Amniotic epithelial cell (primary cell): ENCODE data around the gene CTNS.

Source experiments
- DNase-seq: peaks from one replicate; pipeline ENCODE4 v3.0.0-alpha.2; 2010; ENCODE audit warnings: low read depth

CTNS gene

DNA sequence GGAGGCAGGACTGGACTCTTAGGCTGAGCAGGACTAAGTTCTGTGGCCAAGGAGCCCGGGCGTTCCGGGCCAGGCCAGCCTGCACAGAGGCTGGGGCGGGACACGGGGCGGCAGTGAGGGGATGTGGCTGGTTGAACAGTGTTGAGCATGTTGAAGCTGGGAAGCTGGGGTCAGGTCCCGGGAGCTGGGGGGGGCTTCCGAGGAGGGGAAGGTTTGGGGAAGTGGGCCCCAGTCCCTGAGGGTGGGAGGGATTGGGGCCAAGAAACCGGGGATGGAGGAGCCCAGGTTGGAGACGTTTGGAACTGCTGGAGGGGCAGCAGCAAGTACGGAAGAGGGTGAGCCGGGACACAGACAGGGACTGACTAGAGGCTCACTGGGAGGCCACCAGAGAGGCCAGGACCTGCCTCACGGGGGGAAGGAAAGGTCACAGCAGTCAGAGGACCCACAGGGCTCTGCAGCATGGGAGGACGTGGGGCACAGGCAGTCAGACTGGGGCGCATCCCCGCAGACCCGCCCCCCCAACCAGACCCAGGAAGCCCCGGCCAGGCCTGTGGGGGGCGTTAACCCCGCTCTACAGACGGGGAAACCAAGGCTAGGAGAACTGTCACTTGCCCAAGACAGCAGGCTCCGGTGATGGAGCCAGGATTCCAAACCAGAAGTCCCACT, 22.4 kb downstream of the CTNS start:
- no peak for DNase-seq

DNA sequence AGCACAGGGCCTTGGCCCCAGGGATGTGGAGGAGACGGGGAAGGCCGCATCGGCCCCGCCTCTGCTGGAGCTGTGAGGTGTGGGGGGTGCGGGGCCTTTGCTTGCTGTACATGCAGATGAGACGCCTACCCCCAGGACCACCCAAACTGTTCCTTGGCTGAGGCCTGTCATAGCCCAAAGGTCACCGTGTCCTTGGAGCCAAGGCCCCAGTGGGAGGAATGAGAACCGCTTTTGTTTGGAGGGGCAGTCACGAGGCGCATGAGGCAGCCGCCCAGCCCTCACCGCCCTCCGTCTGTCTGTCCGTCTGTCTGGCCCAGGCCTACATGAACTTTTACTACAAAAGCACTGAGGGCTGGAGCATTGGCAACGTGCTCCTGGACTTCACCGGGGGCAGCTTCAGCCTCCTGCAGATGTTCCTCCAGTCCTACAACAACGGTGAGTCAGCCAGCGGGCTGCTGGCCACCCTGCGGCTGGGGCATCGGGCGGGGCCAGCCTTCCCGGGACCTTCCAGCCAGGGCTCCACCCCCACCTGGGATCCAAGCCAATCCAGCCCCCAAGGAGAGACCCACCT, 23.1 kb downstream of the CTNS start:
- DNase-seq = peak; percentile 84

DNA sequence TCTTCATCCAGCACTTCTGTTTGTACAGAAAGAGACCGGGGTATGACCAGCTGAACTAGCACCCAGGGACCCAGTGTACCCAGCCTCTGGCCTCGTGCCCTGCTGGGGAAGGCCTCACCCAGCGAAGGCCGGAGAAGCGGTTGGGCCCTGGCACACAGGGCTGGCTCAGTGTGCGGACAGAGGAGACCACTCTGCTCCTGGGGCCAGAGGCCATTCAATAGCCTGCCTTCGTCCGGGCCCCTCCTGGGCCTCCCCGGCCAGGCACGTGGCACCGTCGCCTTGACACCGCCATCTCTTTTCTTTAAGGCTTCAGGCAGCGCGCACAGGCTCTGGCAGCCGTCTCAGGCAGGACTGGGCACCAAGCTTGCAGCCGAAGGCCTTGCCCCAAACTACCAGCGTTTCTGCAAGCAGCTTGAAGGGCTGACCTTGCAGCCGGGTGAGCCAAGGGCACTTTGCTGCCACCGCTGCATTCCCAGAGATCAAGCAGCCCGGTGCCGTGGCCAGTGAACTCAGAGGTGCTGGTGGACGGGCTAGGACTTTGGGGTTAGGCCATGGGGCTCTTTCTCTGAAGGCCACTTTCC, 23.8 kb downstream of the CTNS start:
- DNase-seq = no peak

DNA sequence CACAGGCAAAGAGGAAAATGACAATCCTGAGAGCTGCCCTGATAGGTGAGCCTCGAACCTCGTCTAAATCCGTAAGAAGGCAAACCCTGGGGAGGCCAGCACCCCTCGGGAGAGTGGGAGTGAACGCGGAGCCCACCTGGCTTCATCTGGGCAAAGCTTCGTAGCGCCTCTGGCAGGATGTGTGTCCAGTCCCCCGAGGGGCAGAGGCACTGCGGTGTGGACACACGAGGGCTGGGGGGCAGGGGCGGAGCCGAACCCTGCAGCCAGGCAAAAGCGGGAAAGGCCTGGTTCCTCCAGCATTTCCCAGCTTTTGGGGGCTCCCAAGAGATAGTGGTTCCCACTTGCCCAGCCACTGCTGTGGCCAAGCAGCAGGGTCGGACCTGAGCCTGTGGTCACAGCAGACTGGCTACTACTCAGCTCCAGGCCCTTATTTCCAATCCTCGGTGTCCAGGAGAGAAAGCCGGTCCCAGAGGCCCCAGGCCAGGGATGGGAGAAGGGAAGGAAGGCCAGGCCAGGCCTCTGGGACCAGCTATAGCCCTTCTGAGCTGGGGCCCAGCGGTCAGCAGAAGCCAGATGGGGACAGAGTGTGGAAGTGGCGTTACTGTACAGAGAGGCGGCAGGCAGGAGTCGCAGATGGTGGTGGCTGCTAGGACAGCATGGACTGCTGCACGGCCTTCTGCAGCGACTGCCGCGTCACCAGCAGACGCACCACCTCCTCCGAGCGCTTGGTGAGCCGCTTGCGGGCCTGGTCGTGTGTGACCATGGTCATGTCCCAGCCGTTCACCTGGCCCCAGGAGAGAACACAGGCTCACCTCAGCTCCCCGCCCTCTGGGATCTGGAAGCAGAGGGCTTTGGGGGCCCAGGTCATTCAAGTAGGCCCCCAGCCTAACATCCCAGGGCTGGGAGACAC, 26.8 kb downstream of the CTNS start:
- DNase-seq = no peak

DNA sequence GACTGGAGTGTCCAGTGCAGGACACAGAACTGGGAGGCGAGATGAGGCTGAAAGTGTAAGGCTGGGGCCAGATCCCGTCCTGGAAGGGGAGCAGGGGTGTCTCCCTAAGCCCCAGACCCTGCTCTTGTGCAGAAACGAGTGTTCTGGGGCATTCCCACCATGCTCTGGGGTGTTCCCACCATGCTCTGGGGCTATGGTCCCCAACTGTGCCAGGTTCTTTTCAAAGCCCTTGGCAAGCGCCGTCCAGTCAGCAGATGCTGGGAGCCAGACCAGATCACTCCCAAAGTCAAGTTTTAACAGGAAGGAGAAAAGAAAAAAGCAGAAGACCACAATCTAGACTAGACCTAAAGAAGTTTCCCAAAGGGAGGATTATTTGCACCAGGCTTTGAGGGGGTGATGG, 29.3 kb downstream of the CTNS start:
- DNase-seq = no peak

DNA sequence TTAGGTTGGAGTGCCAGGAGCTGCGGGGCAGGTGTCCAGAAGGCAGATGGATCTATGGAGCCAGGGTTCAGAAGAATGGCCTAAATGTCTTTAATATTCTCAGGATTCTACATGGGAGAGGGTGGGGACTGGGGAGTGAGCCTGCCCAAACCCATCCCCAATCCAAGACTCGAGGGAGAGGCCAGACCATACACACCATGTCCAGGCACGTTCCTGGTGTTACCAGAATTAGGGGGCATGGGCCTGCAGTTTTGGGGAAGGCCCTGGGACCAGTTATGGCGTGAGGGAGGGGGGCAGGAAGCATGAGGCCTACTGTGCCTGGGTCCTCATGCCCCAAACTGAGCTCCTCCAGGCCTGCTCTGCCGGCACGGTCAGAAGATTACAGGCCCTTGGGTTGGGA, 30.0 kb downstream of the CTNS start:
- DNase-seq = no peak

DNA sequence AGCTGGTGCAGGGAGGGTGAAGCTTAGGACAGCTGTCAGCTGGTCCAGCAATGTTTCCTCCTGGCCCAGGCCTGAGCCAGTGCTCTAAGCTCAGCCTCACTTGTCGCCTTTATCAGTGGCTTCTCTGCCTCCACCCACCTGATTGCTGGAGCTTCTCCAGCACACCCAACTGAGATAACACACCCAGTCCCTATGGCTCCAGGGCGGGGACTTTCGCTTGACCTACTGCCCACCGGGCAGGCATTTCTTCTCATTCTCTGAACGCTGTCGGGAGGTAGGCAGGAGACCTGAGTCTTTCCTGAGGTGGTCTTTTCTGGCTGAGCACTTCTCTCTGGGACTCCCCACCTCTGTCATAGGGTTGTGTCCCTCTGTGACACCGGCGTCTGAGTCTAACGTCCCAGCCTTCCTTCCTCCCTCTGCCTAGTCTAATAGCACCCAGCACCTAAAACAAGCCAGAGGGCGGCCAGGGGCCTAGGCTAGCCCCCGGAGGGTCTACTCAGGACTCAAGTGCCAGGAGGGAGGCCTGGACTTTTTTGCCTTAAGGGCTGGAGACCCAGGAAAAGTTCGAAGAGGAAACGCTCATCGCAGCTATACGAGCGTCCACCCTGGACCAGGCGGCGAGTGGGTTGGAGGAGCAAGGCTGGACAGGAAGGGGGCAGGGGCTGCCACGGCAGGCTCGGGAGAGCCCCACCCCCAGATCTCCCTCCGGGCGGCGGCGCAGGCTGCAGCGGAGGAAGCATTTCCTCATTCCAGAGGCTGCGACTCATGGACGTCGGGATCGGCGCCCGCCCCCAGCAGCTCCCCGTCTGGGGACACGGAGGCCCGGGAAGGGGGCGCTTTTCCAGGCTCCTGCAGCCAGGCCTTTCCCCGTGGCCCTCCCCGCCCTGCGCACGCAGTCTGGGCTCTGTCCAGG, 31.1 kb downstream of the CTNS start:
- DNase-seq = peak; percentile 87

DNA sequence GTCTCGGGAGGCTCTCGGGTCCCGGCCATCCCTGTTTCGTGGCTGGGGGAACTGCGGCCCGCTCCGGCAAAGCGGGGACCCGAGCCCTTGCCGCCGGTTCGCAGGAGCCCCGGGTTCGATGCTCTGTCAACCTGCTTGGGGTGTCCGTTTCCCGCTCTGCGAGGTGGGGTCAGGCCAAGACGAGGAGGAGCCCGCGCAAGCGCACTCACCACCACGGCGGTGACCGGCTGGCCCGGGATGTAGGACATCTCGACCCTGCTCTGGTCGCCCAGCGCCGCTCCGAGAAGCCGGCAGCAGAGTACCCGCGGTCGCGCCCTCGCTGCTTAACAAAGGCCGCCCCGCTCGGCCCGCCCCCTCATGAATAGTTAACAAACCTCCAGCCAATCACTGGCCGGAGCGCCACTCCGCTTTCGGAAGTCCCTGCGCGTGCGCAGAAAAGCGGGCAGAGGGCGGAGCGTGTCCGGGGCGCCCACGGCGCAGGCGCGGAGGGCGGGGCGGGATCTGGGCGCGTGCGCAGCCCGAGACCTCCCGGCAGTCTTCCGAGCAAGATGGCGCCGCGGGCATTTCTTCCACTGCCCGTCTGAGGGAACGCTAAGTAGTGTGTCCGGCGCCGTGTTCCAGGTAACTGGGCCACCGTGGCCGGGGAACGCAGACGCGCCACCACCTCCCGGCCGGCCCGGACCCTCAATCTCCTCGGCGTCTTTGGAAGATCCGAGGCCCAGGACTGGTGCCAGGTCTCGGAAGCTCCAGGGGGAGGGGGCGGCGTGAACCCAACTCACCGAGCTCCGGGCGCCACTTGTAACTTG, 31.9 kb downstream of the CTNS start, which contains the start of the genes EMC6 and TAX1BP3:
EMC6 (plus strand) TSS at position 534 of the 806 bp plus-strand sequence. CDS start 335 bp downstream, outside the sequence.
TAX1BP3 (minus strand) TSS at position 300 of the 806 bp plus-strand sequence; CDS start at position 248, 52 bp downstream.
- peak; percentile 92 for DNase-seq

DNA sequence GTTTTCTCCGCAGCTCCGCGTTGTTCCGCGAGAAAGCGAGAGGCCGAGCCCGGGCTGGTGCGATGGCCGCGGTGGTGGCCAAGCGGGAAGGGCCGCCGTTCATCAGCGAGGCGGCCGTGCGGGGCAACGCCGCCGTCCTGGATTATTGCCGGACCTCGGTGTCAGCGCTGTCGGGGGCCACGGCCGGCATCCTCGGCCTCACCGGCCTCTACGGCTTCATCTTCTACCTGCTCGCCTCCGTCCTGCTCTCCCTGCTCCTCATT, 32.5 kb downstream of the CTNS start:
- no peak for DNase-seq

DNA sequence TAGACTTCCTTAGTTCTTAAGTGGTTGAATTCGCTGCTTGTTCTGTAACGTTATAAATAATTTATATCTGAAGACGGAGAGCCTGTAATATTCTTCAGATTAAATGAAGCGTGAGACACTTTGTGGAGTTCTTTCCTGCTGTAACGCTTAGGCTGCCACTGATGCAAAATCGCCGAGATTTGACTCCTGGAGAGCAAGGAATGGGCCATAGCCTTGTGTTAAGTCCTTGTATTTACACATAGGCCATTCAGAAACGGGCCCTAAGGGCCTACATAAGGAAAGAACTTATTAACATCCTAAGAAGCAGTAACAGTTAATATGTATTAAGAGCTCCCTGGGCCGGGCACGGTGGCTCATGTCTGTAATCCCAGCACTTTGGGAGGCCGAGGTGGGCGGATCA, 33.0 kb downstream of the CTNS start:
- no peak for DNase-seq

DNA sequence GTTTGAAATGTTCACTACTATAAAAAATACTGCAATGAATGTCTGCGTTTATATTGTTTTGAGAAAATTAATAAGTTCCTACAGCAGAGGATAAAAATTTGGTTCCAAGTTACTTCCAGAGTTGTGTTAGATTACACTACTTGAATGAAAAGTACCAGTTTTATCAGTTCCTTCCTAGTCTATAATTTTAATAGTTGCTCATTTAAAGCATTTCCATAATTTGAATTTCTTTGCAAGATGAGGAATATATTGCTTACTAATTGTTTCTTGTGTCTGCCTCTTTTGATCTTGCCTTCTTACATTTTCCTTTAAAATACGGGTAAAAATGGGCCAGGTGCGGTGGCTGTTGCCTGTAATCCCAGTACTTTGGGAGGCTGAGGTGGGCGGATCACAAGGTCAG, 36.0 kb downstream of the CTNS start:
- DNase-seq = no peak

DNA sequence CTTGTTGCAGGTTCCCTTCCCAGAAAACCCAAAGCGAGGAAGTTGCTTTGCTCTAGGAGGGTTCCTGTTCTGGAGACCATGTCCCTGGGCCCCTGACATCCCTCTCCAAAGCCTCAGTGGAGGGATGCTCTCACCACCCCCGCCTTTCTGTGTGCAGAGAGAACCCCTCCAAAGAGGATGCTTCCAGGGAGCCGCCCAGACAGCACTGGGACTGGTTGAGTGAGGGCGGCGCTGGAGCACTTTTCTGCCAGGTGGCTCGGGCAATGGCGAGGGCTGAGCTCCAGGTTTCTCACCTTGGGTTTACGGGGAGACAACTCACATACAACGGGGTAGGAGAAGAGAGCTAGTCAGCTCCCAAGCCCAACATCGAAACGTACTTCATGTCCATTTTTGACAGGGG, 39.3 kb downstream of the CTNS start:
- no peak for DNase-seq

DNA sequence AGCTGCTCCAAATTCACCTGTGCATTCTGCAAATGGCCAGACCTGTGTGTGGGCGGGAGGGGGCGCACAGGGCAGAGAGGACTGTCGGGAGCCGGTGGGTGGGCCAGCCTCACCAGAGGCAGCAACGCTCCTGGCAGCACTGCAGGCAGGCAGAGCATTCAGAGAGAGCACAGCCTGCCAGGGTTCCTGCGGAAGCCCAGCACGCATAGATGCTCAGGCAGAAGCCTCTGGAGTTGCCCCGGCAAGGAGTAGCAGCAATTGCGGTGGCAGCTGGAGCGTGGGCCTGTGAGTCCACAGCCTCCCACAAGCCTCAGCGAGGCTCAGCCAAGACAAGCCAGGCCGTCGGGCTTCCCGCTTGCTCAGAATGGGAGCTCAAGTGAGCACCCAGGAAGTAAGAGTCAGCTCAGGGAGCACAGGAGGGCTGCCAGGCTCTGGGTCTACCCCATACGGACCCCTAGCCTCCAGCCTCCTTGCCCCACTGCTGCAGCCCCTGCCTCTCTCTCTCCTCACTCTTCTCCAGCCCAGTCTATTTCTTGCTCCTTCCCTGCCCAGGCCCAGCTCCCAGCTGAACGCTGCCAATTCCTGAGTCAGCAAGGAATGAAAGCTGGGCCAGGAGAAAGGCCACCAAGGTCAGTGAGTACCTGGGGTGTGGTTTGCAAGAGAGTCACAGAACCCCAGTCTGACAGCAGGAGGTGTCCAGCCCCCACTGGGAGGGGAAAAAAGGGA, 41.7 kb downstream of the CTNS start:
- DNase-seq = peak; percentile 29

DNA sequence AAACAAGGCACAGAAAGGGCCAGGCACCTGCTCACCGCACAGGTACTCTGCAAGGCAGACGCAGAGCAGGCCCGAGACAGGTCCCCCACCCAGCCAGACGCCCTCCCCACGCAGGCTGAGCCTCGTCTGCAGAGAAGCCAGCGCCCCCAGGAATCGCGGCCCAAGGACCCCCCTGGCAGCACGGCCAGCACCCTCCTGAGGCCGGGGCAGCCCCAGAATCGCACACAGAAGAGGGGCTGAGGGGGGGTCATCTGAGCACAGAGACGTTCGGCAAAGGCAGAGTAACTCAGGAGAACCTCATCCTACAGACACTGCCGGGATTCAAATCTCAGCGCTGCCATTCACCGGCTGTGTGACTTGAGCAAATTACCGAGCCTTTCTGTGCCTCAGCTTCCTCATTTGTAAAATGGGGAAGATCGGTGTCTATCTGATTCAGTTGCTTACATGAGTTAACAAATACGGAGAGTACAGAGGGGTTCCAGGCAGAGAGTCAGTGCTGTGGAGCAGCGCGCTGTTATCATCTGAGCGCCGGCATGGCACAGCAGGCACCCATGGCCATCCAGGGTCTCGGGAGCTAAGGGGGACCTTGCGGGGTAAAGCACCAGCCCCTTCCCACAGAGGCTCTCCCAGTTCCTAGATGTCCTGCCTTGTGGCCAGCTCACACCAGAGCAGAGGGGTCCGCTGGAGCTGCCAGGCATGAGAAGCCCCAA, 42.4 kb downstream of the CTNS start:
- no peak for DNase-seq

DNA sequence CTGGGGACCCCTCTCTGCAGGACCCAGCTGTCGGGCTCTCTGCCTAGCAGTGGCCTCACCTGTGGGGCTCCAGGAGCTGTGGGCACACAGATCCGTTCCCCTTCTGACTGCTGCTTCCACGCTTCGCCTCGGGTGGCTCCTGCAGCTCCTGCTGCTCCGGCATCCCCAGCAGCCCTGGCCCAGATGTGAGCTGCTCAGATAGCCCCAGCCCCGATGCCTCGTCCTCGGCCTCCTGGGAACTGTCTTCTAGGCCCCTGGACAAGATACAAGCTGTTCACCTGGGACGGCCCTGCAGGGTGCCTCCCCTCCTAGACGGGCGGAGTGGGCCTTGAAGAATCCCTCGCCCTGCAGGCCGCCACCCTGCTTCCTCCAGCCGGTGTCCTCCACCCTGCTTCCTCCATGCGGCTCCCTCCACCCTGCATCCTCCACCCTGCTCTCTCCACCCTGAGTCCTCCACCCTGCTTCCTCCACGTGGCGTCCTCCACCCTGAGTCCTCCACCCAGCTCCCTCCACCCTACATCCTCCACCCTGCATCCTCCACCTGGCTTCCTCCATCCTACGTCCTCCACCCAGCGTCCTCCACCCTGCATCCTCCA, 43.1 kb downstream of the CTNS start:
- no peak for DNase-seq

DNA sequence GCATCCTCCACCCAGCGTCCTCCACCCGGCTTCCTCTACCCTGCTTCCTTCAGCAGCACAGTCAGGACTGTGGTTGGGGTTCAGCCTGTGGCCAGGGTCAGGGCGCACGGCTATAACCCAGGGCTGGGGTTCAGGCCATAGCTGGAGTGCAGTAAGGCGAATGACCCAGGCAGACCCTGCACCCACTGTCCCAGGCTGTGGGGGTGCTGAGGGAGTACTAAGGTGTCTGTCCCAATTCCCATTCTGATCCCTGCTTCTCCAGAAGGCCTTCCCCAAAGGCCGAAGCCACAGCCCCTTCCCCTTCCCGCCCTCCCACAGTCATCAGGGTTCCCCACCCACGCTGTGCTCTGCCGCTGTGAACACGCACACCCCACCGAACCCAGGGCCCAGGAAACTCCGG, 44.5 kb downstream of the CTNS start:
- no peak for DNase-seq

DNA sequence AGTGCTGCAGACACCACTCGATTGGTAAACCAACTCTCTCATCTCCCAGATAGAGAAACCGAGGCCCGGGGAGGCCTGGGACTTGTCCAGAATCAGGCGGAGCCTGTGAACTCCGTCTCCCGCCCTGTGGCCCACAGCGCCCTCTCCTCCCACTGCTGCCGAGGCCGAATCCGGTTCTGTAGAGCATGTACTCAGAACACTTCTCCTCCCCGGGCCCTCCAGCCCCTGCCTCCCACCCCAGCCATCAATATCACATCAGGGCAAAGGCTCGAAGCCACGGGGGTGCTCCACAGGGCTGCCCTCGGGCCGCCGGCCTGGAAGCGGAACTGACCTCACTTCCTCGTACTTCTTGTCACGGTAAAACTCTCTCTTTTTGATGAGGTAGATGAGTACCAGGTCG, 45.0 kb downstream of the CTNS start:
- DNase-seq = no peak

DNA sequence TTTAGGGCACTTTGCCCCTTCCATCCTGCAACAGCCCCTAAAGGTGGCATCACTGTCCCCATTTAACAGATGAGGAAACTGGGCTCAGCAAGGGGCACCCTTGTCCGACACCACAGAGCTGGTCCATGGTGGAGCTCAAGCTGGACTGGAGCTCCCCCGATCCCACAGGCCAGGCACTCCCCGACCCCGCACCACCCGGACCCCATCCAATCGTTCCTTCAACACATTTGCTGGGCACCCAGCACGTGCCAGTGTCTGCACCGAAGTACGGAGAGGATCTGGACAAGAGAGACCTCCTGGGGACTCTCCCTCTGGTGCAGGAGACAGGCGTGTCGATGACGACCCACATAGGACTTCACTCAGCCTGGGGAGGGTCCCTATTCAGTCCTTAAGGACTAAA, 45.5 kb downstream of the CTNS start:
- no peak for DNase-seq

DNA sequence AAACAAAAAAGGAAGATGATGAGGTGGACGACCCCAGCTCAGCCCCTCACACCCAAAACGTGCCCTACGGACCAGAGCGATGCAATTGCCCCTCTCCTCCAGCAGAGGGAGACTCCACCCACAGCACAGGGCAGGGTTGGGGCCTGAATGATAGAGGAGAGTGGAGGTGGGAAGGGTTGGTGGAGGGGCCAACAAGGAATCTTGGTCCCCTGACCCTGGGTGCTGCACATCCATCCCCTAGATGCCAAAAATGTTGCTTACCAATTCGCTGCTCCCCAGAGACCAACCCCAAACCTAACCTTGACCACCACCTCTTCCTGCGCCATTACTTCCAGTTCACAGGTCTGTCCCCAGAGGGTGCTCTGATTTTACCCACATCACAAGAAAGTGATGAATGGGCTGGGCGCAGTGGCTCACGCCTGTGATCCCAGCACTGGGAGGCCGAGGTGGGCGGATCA, 46.5 kb downstream of the CTNS start:
- no peak for DNase-seq
